Measurements from ENCODE around the gene MYH6. TPM values are rescaled to one million over a fixed set of nuclear protein-coding genes. Genes with fewer than 3 reads are reported as not detected.

Gene MYH6
- total RNA-seq, 6 donors from 2014 or later, result not detected

DNA sequence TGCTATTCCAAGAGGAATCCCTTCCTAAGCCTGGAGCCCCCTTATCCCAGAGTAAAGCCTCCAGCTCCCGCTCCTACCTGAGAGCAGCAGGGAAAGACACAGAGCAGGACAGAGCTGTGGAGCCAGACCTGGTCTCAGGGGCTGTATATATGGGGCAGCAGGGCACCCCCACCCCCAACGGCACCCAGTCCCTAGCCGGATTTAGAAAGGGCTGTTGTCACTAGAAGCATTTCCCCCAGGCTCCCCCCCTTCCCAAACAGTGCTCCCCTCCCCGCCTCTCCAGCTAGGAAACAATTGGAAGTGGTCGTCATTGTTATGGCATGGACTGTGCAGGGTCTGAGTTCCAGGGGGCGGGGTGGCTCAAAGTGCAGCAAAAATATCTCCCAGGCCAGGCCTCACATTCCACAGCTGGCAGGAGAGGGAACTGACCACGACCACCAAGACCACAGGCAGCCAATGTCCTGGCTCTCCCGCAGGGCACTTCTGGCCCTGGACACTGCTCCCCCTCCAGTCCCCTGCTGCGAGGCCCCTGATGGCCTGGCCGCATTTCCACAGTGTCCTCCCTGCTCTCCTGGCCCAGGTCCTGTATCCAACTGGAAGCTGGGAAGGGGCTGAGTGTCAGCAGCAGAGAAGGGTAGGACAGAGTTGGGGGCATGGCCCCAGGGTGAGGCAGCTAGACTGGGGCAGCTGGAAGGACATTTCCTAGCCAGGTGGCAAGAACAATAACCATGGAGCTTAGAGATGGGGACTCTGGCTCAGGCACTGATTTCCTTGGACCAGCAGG lies 27.7 kb upstream of the MYH6 start, which contains the start of gene MYH7:
TSS of gene MYH7 (minus strand) at position 118 of the 784 bp plus-strand sequence. CDS start 1,928 bp downstream, outside the sequence.
- DNase-seq (peak in 1 of 2 donors; percentile 4), ATAC-seq (ENCODE audit: low FRiP score in 2 of 2) (no peak)
- 50 to 54% methylated on average over 3 to 10 of the region's 10 CpGs for WGBS, 2 donors
- no peak for TF ChIP-seq POLR2AphosphoS5 (IDR thresholded peaks at IDR 0.05)
- TF ChIP-seq, protein P1, sequence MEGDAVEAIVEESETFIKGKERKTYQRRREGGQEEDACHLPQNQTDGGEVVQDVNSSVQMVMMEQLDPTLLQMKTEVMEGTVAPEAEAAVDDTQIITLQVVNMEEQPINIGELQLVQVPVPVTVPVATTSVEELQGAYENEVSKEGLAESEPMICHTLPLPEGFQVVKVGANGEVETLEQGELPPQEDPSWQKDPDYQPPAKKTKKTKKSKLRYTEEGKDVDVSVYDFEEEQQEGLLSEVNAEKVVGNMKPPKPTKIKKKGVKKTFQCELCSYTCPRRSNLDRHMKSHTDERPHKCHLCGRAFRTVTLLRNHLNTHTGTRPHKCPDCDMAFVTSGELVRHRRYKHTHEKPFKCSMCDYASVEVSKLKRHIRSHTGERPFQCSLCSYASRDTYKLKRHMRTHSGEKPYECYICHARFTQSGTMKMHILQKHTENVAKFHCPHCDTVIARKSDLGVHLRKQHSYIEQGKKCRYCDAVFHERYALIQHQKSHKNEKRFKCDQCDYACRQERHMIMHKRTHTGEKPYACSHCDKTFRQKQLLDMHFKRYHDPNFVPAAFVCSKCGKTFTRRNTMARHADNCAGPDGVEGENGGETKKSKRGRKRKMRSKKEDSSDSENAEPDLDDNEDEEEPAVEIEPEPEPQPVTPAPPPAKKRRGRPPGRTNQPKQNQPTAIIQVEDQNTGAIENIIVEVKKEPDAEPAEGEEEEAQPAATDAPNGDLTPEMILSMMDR (IDR thresholded peaks at IDR 0.05), result no peak
- TF ChIP-seq EP300 (IDR thresholded peaks at IDR 0.05), result no peak
- no peak for TF ChIP-seq POLR2A (IDR thresholded peaks at IDR 0.05)
- no peaks in the 10 kb centered on the region for H3K27me3 ChIP-seq
- no peaks in the 10 kb centered on the region for H3K9me3 ChIP-seq
- no peak within 1 kb of the TSS for H3K27ac ChIP-seq
- H3K4me3 ChIP-seq, result no peak within 1 kb of the TSS
- H3K36me3 ChIP-seq, result no peaks in the 10 kb centered on the region
- H3K4me1 ChIP-seq, result no peaks in the 10 kb centered on the region

- no peak for TF ChIP-seq POLR2A (IDR thresholded peaks at IDR 0.05)
- TF ChIP-seq, protein P1 (IDR thresholded peaks at IDR 0.05), result no peak
- TF ChIP-seq POLR2AphosphoS5 (IDR thresholded peaks at IDR 0.05), result no peak
- TF ChIP-seq EP300 (IDR thresholded peaks at IDR 0.05), result no peak
- no peaks in the 10 kb centered on the region for H3K36me3 ChIP-seq
- no peak overlapping the region for H3K27ac ChIP-seq
These were observed 26.6 kb upstream of the MYH6 start for GRCh38 chr14:23434488-23435222.

GRCh38 chr14:23433457-23433856 lies 25.4 kb upstream of the MYH6 start:
- ATAC-seq (ENCODE audit: low FRiP score in 2 of 2) (no peak), DNase-seq (no peak)
- Histone ChIP-seq H3K36me3 (no peaks in the 10 kb centered on the region), H3K4me3 (no peak overlapping the region), H3K27me3 (no peaks in the 10 kb centered on the region), H3K9me3 (no peaks in the 10 kb centered on the region), H3K4me1 (no peaks in the 10 kb centered on the region), H3K27ac (no peak overlapping the region)
- 75 to 76% methylated on average over 4 to 10 of the region's 10 CpGs for WGBS, 2 donors
- TF ChIP-seq POLR2AphosphoS5 (IDR thresholded peaks at IDR 0.05), result no peak
- no peak for TF ChIP-seq EP300 (IDR thresholded peaks at IDR 0.05)
- TF ChIP-seq, protein P1 (IDR thresholded peaks at IDR 0.05), result no peak
- no peak for TF ChIP-seq POLR2A (IDR thresholded peaks at IDR 0.05)

More at GRCh38 chr14:23434488-23435222, 26.6 kb upstream of the MYH6 start:
- no peaks in the 10 kb centered on the region for H3K9me3 ChIP-seq
- no peak overlapping the region for H3K4me3 ChIP-seq
- ATAC-seq (ENCODE audit: low FRiP score in 2 of 2), result no peak
- WGBS, 2 donors, result 86 to 89% methylated on average over 8 of the region's 8 CpGs
- H3K4me1 ChIP-seq, result no peaks in the 10 kb centered on the region
- H3K27me3 ChIP-seq, result no peaks in the 10 kb centered on the region
- DNase-seq, result peak in 1 of 2 donors; percentile 13

DNA sequence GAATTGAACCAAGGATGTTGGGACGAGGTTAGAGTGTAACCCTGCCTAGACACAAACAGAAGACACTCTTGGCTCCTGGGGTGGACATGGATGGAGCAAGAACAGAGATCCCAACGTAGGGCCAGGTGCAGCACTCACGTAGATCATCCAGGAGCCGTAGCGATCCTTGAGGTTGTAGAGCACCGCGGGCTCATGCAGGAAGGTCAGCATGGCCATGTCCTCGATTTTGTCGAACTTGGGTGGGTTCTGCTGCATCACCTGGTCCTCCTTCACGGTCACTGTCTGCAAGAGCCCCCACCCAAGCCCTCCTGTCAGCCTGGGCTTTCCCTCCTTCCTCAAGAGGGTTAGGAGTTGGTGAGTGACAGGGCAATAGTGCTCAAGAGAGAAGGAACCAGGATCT lies 24.9 kb upstream of the MYH6 start:
- Histone ChIP-seq H3K36me3 (no peaks in the 10 kb centered on the region), H3K4me3 (no peak overlapping the region), H3K27ac (no peak overlapping the region), H3K27me3 (no peaks in the 10 kb centered on the region), H3K4me1 (no peaks in the 10 kb centered on the region), H3K9me3 (no peaks in the 10 kb centered on the region)
- TF ChIP-seq POLR2A (IDR thresholded peaks at IDR 0.05), result no peak
- no peak for TF ChIP-seq POLR2AphosphoS5 (IDR thresholded peaks at IDR 0.05)
- TF ChIP-seq, protein P1 (IDR thresholded peaks at IDR 0.05), result no peak
- no peak for TF ChIP-seq EP300 (IDR thresholded peaks at IDR 0.05)
- 87 to 89% methylated on average over 10 of the region's 10 CpGs for WGBS, 2 donors
- no peak for DNase-seq
- ATAC-seq (ENCODE audit: low FRiP score in 2 of 2), result no peak

All from upper lobe of left lung (tissue), 6 donors.